Epithelial cell of proximal tubule (primary cell): ENCODE data around the gene XIST. TPM values are rescaled to one million over a fixed set of nuclear protein-coding genes. Genes with fewer than 3 reads are reported as not detected.
"Not testable (repeated sequence)": the region's sequence is repeated elsewhere in the genome, so short reads cannot be mapped to it uniquely, and the experiment has no call there.

Experiments used
- DNase-seq: peaks from one replicate; pipeline ENCODE4 v3.0.0-alpha.2; 2011; ENCODE audit warnings: low read depth
- H3K4me3 ChIP-seq: 2 replicates; pipeline ENCODE4 v1.5.1; 2011; ENCODE audit warnings: low read depth, mild to moderate bottlenecking, low read length
- total RNA-seq: library from RNA; depleted of rRNA; stranded (reverse); fragments of >200 nt; gene quantifications from 2 replicates; pipeline ENCODE4 v1.2.3, GENCODE V29; 2015
- TF ChIP-seq, protein P1 (sequence below): conservative IDR thresholded peaks from 2 replicates; pipeline ENCODE4 v1.5.1; 2012; ENCODE audit warnings: low read depth, mild to moderate bottlenecking, low read length

Gene XIST
- total RNA-seq, 1 donor from 2014 or later = not detected

DNA sequence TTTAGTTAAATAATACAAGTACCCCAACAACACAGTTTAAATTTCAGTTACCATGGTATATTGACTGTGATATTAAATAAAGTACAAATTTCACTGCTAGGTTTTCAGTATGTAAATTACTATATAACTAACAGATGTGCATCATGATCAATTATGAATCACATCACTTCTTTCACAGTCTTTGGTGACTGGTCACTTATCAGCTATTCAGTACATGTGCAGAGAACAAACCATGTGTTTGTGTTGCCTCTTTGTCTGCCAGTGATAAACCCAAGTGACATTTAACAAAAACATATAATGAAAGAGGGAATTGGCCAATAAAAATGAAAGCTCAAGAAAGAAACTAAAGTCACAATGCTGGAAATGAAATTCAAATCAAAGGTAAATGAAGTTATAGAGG, 40.3 kb downstream of the XIST start:
- TF ChIP-seq, protein P1, sequence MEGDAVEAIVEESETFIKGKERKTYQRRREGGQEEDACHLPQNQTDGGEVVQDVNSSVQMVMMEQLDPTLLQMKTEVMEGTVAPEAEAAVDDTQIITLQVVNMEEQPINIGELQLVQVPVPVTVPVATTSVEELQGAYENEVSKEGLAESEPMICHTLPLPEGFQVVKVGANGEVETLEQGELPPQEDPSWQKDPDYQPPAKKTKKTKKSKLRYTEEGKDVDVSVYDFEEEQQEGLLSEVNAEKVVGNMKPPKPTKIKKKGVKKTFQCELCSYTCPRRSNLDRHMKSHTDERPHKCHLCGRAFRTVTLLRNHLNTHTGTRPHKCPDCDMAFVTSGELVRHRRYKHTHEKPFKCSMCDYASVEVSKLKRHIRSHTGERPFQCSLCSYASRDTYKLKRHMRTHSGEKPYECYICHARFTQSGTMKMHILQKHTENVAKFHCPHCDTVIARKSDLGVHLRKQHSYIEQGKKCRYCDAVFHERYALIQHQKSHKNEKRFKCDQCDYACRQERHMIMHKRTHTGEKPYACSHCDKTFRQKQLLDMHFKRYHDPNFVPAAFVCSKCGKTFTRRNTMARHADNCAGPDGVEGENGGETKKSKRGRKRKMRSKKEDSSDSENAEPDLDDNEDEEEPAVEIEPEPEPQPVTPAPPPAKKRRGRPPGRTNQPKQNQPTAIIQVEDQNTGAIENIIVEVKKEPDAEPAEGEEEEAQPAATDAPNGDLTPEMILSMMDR = no peak
- DNase-seq = no peak
- H3K4me3 ChIP-seq = no peak overlapping the region

DNA sequence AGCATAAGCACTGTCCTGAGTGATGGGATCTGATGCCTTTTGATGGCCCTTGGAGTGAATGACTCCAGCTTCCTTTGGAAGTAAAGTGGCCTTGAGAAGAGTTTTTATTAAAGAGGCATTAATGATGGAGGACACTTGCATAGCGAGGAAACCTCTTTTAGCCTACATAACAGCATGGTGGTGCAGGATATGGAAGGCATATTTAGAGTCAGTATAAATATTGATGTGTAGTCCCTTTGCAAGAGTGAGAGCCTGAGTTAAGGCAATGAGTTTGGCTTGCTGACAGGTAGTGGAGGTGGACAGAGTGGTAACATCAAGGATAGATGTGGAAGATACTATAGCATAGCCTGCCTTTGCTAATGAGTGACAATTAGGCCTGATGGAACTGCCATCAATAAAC, 48.4 kb downstream of the XIST start:
- not testable (repeated sequence) for DNase-seq, H3K4me3 ChIP-seq

- TF ChIP-seq, protein P1 = no peak
- no peak overlapping the region for H3K4me3 ChIP-seq
- no peak for DNase-seq
These were observed 52.6 kb downstream of the XIST start for GRCh38 chrX:73799888-73800287.

- H3K4me3 ChIP-seq, DNase-seq: not testable (repeated sequence)
These were observed 60.0 kb downstream of the XIST start for GRCh38 chrX:73792511-73792910.

GRCh38 chrX:73785493-73785892, 67.0 kb downstream of the XIST start:
- TF ChIP-seq, protein P1 = no peak
- H3K4me3 ChIP-seq = no peak overlapping the region
- DNase-seq = no peak
